ENCODE results near the gene ROR1.

The ROR1 gene

GRCh38 chr1:63914706-63915105, 140.9 kb downstream of the ROR1 start:
- DNase-seq = no peak

- DNase-seq = no peak
Observed at GRCh38 chr1:63915121-63915520, 141.3 kb downstream of the ROR1 start.

- no peak for DNase-seq
Observed at GRCh38 chr1:63916485-63917360, 142.9 kb downstream of the ROR1 start.

- DNase-seq = no peak
Observed at GRCh38 chr1:63917571-63918417, 144.0 kb downstream of the ROR1 start.

- DNase-seq = no peak
Observed at GRCh38 chr1:63918418-63918945, 144.7 kb downstream of the ROR1 start.

GRCh38 chr1:63920154-63921117, 146.6 kb downstream of the ROR1 start:
- DNase-seq = no peak

GRCh38 chr1:63921359-63921758, 147.5 kb downstream of the ROR1 start:
- no peak for DNase-seq

GRCh38 chr1:63921802-63922201, 148.0 kb downstream of the ROR1 start:
- DNase-seq = no peak

- no peak for DNase-seq
Observed at GRCh38 chr1:63922848-63923247, 149.0 kb downstream of the ROR1 start.

- DNase-seq = no peak
Observed at GRCh38 chr1:63923302-63923701, 149.5 kb downstream of the ROR1 start.

GRCh38 chr1:63924600-63924999, 150.8 kb downstream of the ROR1 start:
- DNase-seq = no peak

- no peak for DNase-seq
Observed at GRCh38 chr1:63928186-63929105, 154.6 kb downstream of the ROR1 start.

GRCh38 chr1:63929106-63929478, 155.3 kb downstream of the ROR1 start:
- no peak for DNase-seq

- DNase-seq = no peak
Observed at GRCh38 chr1:63931468-63931867, 157.7 kb downstream of the ROR1 start.

- no peak for DNase-seq
Observed at GRCh38 chr1:63934697-63935096, 160.9 kb downstream of the ROR1 start.

GRCh38 chr1:63935143-63935542, 161.3 kb downstream of the ROR1 start:
- no peak for DNase-seq

- DNase-seq = no peak
Observed at GRCh38 chr1:63935553-63935952, 161.7 kb downstream of the ROR1 start.

GRCh38 chr1:63936276-63936675, 162.5 kb downstream of the ROR1 start:
- no peak for DNase-seq

- no peak for DNase-seq
Observed at GRCh38 chr1:63936801-63937200, 163.0 kb downstream of the ROR1 start.

GRCh38 chr1:63937461-63938022, 163.7 kb downstream of the ROR1 start:
- DNase-seq = no peak

- no peak for DNase-seq
Observed at GRCh38 chr1:63940440-63940839, 166.6 kb downstream of the ROR1 start.

Measured in effector CD8-positive, alpha-beta T cell (primary cell).